GM20000 (cell line): Measurements from ENCODE around the gene HJURP.
A peak's percentile ranks its signal among the peaks of the same experiment; 100 is the strongest.

Experiments
- DNase-seq: peaks from one replicate; pipeline ENCODE4 v3.0.0; 2012; ENCODE audit warnings: low spot score
- CTCF ChIP-seq: IDR thresholded peaks from 2 replicates; pipeline ENCODE4 v1.5.1; 2012; ENCODE audit warnings: mild to moderate bottlenecking, control low read depth; ENCODE audit errors: extremely low read depth, missing control alignments

The HJURP gene

GRCh38 chr2:233833345-233833744 lies 21.0 kb downstream of the HJURP start:
- TF ChIP-seq CTCF, result no peak
- no peak for DNase-seq

DNA sequence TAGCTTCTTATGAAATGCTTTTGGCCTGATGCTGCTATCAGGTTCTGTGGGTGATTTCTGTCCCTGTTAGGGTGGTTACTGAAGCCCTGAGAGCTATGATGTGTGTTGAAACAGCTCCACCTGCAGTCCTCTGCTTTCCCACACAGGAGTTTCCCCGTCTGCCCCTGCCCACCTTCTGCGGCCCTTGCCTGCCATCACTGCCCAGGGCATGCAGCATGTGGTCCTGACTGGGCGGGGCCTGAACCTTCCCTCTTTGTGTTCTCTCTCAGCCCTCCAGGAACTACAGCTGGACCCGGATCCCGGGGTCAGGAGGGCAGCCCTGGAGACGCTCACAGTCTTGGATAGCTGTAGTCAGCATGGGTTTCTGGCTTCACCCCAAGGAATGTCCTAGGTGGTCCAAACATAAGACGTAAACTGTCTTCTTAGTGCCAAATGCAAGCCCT lies 21.4 kb downstream of the HJURP start:
- TF ChIP-seq CTCF, result no peak
- peak; percentile 34 for DNase-seq

GRCh38 chr2:233832414-233832813 lies 21.9 kb downstream of the HJURP start:
- DNase-seq, result no peak
- TF ChIP-seq CTCF, result no peak

DNA sequence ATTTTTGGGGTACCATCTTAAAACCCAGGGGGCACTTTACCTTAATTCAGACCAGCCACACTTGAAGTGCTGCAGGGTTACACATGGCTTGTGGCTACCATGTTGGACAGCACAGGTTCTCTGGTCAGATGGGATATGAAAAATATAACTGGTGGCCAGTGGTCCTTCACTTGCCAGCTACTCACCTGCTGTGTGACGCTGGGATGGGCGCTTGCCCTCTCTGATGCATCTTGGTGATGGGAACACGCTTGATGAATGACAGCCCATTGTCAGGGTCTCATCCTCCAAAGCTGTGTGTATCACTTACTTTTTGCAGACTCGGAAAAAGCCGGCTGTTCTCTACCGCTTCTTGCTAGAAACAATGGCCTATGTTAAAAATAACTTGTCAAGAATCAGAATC lies 22.5 kb downstream of the HJURP start:
- no peak for TF ChIP-seq CTCF
- DNase-seq, result no peak

- TF ChIP-seq CTCF, result no peak
- no peak for DNase-seq
Measured at GRCh38 chr2:233831011-233831721, 23.2 kb downstream of the HJURP start.

GRCh38 chr2:233830111-233830802 lies 24.1 kb downstream of the HJURP start:
- no peak for TF ChIP-seq CTCF
- DNase-seq, result no peak
